ENCODE measurements around the gene CCDC51. TPM values are rescaled to one million over a fixed set of nuclear protein-coding genes. Genes with fewer than 3 reads are reported as not detected.
A peak's percentile ranks its signal among the peaks of the same experiment; 100 is the strongest.
"Not testable (repeated sequence)": the region's sequence is repeated elsewhere in the genome, so short reads cannot be mapped to it uniquely, and the experiment has no call there.

The CCDC51 gene
- total RNA-seq, 1 donor = 21.2 TPM

DNA sequence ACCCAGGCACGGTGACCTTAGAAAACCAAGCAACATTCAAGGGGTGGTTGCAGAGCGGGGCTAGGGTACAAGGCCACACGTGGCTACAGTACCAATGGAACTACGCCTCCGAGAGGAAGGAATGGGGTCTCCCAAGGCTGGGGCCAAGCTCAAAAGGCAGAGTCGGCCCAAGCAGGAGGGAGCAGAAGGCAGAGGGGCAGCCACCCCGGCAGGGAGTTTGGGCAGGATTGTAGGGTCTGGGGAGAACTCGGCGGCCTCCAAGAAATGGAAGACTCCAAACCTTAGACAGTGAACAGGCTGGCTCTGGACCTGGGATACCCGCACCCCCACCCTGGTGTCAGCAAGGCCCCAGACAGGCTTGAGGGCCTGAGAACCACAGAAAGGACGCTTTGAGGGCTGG, 35.3 kb upstream of the CCDC51 start:
- TF ChIP-seq, protein P1, sequence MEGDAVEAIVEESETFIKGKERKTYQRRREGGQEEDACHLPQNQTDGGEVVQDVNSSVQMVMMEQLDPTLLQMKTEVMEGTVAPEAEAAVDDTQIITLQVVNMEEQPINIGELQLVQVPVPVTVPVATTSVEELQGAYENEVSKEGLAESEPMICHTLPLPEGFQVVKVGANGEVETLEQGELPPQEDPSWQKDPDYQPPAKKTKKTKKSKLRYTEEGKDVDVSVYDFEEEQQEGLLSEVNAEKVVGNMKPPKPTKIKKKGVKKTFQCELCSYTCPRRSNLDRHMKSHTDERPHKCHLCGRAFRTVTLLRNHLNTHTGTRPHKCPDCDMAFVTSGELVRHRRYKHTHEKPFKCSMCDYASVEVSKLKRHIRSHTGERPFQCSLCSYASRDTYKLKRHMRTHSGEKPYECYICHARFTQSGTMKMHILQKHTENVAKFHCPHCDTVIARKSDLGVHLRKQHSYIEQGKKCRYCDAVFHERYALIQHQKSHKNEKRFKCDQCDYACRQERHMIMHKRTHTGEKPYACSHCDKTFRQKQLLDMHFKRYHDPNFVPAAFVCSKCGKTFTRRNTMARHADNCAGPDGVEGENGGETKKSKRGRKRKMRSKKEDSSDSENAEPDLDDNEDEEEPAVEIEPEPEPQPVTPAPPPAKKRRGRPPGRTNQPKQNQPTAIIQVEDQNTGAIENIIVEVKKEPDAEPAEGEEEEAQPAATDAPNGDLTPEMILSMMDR (IDR thresholded peaks at IDR 0.05; ENCODE audit: insufficient read depth, low read depth, low read length) = no peak
- no peak for DNase-seq (ENCODE audit: low read depth)
- no peak overlapping the region for H3K4me3 ChIP-seq (ENCODE audit: low read depth, low read length)

DNA sequence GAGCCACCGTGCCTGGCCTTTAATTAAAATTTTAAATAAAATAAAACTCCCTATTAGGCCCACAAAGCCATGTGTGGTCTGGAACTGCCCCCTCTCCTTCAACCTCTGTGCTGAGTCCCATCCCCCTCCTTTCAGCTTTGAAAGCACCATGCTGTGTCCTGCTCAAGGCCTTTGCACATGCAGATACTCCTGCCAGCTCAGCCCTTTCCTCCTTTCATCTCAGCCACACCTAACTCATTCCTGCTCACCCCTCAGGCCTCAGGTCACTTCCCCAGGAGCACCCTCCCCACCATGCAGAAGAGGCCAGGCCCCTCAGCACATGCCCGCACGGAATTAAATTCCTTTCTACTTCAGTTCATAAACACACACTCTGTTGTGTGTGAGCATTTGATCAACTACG, 34.7 kb upstream of the CCDC51 start:
- no peak overlapping the region for H3K4me3 ChIP-seq (ENCODE audit: low read depth, low read length)
- TF ChIP-seq, protein P1 (IDR thresholded peaks at IDR 0.05; ENCODE audit: insufficient read depth, low read depth, low read length) = no peak
- no peak for DNase-seq (ENCODE audit: low read depth)

DNA sequence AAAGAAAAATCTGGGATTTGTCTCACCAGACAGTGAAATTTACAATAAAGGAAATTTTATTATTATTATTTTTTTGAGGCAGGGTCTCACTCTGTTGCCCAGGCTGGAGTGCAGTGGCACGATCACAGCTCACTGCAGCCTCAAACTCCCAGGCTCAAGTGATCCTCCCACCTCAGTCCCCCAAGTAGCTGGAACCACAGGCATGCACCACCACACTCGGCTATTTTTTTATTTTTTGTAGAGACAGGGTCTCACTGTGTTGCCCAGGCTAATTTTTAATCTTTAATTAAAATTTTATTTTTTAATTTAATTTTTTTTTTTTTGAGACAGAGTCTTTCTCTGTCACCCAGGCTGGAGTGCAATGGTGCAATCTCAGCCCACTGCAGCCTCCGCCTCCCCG, 34.1 kb upstream of the CCDC51 start:
- DNase-seq (ENCODE audit: low read depth); H3K4me3 ChIP-seq (ENCODE audit: low read depth, low read length): not testable (repeated sequence)

DNA sequence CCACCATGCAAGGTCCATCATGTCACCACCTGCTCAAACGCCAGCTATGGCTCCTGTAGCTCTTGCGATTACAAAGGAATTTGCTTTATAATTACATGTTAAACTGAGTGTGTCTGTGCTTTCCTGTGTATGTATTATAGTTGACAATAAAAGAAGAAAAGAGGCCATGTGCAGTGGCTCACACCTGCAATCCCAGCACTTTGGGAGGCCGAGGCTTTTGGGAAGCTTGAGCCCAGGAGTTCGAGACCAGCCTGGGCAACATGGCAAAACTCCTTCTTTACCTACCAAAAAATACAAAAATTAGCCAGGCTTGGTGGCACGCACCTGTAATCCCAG, 33.7 kb upstream of the CCDC51 start:
- DNase-seq (ENCODE audit: low read depth) = no peak
- TF ChIP-seq, protein P1 (IDR thresholded peaks at IDR 0.05; ENCODE audit: insufficient read depth, low read depth, low read length) = no peak

DNA sequence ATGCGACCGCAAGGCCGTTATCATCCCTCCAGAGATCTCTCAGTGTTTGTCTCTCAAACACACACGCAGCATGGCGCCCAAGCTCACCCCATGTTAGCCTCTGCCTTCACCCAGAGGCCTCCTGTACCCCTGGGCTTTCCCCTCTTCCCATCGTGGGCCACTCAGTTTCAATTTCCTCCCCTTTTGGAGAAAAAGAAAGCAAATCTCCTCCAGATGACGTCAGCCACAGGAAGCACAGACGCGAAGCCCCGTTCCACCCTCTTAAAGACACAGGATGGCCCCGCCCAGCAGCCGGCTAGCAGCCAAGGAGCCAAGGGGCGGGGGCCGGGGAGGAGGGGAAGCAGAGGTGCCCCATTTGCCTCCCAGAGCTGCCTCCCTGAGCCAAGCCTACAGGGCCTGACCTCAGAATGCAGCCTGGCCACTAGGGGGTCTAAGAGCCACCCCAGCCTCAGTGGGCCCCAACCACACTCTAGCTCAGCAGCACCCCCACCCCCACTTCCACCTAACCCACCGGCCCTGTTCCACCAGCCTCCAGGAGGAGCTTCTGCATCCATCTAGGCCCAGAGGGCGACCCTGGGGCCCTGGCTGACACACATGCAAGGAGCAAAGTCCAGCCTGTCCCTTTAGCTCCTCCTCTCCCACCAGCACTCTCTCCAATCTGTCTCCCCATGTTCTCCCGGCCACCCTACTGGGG, 33.2 kb upstream of the CCDC51 start:
- peak; percentile 96 for DNase-seq (ENCODE audit: low read depth)
- TF ChIP-seq, protein P1 (IDR thresholded peaks at IDR 0.05; ENCODE audit: insufficient read depth, low read depth, low read length) = peak; percentile 44
- H3K4me3 ChIP-seq (ENCODE audit: low read depth, low read length) = peak overlapping the region; percentile 93

More for the DNA sequence above, 33.7 kb upstream of the CCDC51 start:
- no peak overlapping the region for H3K4me3 ChIP-seq (ENCODE audit: low read depth, low read length)

DNA sequence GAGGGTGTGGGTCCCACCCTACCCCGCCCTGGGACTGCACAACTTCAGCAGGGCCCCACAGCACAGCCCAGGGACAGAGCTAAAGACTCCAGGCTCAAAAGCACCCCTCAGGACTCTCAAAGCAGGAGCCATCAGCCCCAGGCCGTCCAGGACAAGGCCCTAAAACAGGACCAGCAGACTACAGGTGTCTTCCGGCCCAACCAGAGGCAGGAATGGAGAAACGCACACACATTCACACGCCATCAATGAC, 32.7 kb upstream of the CCDC51 start:
- TF ChIP-seq, protein P1 (IDR thresholded peaks at IDR 0.05; ENCODE audit: insufficient read depth, low read depth, low read length) = no peak
- peak overlapping the region; percentile 93 for H3K4me3 ChIP-seq (ENCODE audit: low read depth, low read length)
- DNase-seq (ENCODE audit: low read depth) = no peak

DNA sequence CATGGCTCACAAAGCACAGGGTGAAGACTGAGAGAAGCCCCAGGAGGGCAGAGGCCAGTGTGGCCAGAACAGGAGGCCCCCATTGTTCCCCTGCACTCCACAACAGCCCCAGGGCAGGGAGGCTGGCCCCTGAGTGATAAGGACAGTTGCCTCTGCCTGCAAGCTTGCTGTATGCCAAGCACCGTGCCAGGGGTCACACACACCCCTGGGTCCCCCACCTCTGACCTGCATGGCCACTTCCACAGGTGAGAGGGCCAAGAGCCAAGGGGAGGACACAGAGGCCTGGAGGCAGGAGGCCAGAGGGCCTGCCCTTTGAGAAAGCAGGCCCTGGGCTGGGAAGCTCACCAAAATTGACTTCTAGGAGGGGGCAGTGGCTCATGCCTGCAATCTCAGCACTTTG, 30.4 kb upstream of the CCDC51 start:
- no peak overlapping the region for H3K4me3 ChIP-seq (ENCODE audit: low read depth, low read length)
- DNase-seq (ENCODE audit: low read depth) = no peak
- TF ChIP-seq, protein P1 (IDR thresholded peaks at IDR 0.05; ENCODE audit: insufficient read depth, low read depth, low read length) = no peak
